Ishikawa (cell line): ENCODE measurements around the gene TOMM22.

ENCODE experiments used
- EP300 ChIP-seq: IDR thresholded peaks from 2 replicates; pipeline ENCODE4 v1.6.1; 2012; ENCODE audit warnings: borderline replicate concordance
- REST ChIP-seq: IDR thresholded peaks from 2 replicates; pipeline ENCODE4 v1.6.1; 2012; ENCODE audit warnings: low read depth, mild to moderate bottlenecking
- YY1 ChIP-seq: IDR thresholded peaks from 2 replicates; pipeline ENCODE4 v1.6.1; 2012; ENCODE audit warnings: low read depth
- TF ChIP-seq, protein P1 (sequence below): IDR thresholded peaks from 2 replicates; pipeline ENCODE4 v1.6.1; 2012

DNA sequence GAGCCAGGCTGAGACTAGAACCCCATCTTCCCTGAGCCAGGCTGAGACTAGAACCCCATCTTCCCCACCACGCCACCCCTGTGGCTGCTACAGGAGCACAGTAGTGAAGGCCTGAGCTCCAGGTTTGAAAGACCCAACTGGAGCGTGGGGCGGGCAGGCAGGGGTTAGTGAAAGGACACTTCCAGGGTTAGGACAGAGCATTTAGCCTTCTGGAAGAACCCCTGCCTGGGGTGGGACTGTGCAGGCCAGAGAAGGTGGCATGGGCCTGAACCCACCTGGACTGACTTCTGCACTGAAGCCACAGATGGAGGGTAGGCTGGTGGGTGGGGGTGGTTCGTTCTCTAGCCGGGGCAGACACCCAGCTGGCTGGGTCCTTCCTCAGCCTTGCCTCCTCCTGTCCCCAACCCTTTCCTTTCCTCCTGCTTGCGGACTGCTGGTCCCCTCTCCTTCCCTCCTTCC lies 50.0 kb downstream of the TOMM22 start:
- TF ChIP-seq REST: no peak
- no peak for TF ChIP-seq YY1
- TF ChIP-seq, protein P1, sequence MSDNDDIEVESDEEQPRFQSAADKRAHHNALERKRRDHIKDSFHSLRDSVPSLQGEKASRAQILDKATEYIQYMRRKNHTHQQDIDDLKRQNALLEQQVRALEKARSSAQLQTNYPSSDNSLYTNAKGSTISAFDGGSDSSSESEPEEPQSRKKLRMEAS: no peak
- TF ChIP-seq EP300: no peak
